Omental fat pad (tissue), 4 donors: ENCODE measurements around the gene MYH9. TPM values are rescaled to one million over a fixed set of nuclear protein-coding genes. Genes with fewer than 3 reads are reported as not detected.

ENCODE experiments used
- ATAC-seq: fragments of 150-250 bp; one replicate; pipeline ENCODE4 v1.9.1; 2016; ENCODE audit warnings: mild to moderate bottlenecking, moderate library complexity; ENCODE audit not compliant: low FRiP score
- DNase-seq: peaks from one replicate; pipeline ENCODE4 v3.0.0-alpha.2; 2019; ENCODE audit warnings: low spot score
- total RNA-seq, 4 donors: library from RNA; depleted of rRNA; stranded (reverse); fragments of >200 nt; gene quantifications; one replicate each; pipeline ENCODE4 v1.1.0, GENCODE V29; 2016
- TF ChIP-seq, protein P1 (sequence below), 3 donors: fragments of 450-650 bp; IDR thresholded peaks; one replicate each; pipeline ENCODE4 v1.5.1; 2016 to 2017; ENCODE audit warnings: antibody characterized with exemption in 3 of 3, mild to moderate bottlenecking in 3 of 3, moderate library complexity in 2 of 3

The MYH9 gene
- total RNA-seq, 4 donors from 2014 or later: 225 to 463 (median 370) TPM

DNA sequence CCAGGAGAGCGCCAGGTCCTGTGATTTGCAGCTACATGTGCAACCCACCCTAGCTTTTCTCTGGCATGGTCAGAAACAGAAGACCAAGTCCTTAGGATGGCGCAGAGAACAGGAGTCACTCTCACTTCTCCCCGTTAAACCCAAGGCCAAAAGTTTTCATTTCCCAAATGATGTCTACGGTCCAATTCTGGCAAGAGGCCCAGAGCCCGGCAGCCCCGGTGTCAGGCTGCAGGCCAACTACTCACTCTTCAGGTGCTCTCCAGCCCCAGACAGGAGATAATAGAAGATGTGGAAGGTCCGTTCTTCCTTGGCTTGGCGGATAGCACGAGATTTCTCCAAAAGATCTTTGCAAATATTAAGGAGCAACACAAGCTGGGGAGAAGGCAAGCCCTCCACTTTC lies 67.2 kb downstream of the MYH9 start:
- DNase-seq (no peak), ATAC-seq (no peak)
- TF ChIP-seq, protein P1, sequence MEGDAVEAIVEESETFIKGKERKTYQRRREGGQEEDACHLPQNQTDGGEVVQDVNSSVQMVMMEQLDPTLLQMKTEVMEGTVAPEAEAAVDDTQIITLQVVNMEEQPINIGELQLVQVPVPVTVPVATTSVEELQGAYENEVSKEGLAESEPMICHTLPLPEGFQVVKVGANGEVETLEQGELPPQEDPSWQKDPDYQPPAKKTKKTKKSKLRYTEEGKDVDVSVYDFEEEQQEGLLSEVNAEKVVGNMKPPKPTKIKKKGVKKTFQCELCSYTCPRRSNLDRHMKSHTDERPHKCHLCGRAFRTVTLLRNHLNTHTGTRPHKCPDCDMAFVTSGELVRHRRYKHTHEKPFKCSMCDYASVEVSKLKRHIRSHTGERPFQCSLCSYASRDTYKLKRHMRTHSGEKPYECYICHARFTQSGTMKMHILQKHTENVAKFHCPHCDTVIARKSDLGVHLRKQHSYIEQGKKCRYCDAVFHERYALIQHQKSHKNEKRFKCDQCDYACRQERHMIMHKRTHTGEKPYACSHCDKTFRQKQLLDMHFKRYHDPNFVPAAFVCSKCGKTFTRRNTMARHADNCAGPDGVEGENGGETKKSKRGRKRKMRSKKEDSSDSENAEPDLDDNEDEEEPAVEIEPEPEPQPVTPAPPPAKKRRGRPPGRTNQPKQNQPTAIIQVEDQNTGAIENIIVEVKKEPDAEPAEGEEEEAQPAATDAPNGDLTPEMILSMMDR (IDR thresholded peaks at IDR 0.05): no peak

DNA sequence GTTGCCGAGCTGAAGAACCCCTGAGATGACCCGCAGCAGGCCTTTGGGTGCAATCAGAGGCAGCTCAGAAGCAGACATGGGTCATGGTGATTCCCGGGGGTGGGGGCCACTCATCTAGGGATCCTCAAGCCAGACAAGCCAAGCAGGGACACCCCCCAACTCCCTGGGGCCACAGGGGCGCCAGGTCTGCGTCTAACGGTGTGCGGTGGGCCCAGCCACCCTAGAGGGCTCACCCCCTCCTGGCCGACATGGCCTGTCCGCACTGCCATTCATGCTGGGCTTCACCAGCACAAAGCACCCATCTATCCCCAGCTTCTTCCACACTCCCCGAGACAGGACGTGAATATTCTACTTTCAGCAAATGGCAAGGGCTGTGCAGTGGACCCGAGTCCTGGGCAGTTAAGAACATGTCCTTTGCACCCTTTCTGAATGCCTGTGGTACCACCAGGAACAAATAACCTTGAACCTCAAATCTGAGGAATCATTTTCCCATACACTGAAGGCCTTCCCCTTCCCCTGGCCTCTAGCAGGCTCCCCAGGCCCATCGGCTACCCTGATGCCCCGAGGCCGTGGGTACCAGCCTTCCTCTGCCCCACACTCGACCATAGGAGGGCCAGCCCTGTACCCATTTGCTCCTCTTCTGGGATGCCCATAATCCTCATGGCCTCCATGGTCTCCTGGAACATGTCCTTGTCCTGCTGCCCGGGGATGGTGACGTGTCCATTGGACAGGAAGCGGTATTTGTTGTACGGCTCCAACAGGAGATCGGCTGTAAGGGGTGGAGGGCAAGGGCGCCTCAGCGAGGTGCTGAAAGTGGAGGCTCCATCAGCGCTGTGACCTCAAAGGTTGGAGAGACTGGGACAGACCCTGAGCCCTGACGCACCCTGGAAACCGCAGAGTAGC lies 67.9 kb downstream of the MYH9 start:
- no peak for DNase-seq
- TF ChIP-seq, protein P1 (IDR thresholded peaks at IDR 0.05): no peak
- ATAC-seq: no peak

DNA sequence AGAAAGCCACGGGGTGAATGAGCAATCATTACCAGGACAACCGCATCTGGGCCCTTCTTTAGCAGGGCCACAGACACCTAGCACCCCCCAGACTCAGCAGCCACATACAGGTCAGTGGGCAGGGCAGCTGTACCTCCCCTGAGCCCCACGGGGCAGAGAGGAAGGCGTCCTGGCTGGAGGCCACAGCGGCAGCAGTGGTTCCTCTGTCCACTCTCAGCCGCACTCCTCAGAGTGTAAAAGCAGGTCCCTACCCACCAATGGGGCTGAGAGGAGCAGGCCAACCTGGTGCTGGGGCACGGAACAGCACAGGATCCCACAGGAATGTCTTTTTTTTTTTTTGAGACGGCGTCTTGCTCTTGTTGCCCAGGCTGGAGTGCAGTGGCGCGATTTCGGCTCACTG lies 69.3 kb downstream of the MYH9 start:
- ATAC-seq: no peak
- DNase-seq: no peak
- TF ChIP-seq, protein P1 (IDR thresholded peaks at IDR 0.05): no peak

DNA sequence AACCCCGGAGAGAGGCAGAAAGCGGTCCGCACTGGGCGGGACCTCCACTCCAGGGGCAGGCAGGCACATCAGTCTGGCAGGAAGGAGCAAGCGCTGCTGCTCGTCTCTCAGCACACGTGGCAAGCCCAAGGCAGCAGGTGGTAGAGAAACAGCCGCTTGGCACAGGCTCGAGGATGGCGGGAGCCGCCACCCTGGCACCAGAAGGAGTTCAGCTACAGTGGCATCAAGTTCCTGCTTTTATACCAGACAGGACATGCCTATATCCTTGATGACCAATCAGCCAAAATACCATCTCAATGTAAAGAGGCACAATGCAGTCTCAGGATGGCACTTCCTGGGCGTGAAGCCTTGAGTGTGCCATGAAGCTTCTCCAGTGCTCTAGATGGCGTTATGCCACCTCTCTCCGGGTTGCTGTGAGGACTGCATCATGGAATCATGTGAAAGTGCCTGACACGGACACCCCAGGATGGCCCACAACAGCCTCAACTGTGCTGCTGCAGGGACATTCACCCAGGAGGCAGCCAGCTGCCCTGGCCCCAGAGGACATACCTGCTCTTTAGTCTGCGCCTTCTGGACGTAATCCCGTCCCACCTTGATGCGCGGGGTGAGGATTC lies 70.0 kb downstream of the MYH9 start:
- no peak for ATAC-seq
- DNase-seq: no peak
- TF ChIP-seq, protein P1 (IDR thresholded peaks at IDR 0.05): no peak

DNA sequence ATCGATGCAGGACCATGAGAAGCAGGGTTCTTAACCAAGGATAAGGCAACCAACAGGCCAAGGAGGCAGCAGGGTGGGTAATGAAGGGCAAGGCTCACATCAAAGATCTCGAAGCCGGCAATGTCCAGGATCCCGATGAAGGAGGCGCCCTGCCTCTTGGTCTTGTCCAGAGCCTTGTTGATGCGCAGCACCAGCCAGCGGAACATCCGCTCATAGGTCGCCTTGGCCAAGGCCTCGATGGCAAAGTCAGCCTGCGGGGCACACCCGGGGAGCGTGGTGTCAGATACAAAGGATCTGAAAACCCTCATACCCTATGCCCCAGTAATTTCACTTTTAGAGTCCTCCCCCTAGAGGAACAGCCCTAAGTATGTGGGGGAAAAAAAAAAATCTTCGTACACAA lies 71.3 kb downstream of the MYH9 start:
- TF ChIP-seq, protein P1 (IDR thresholded peaks at IDR 0.05): no peak
- no peak for ATAC-seq
- no peak for DNase-seq

DNA sequence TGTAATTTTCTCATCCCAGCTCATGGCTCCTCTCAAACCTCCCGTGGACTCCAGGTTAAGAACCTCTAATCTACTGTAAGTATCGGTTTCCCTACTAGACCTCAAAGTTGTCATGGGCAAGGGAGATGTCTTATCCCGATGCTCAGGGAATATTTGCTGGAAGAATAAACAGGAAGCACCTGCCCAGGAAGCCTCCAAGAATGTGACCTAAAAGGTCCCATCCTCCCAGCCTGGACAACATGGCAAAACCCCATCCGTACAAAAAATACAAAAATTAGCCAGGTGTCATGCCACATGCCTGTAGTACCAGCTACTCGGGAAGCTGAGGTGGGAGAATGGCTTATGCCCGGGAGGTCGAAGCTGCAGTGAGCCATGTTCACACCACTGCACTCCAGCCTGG lies 72.4 kb downstream of the MYH9 start:
- TF ChIP-seq, protein P1 (IDR thresholded peaks at IDR 0.05): no peak
- no peak for ATAC-seq
- DNase-seq: no peak
